Ramos (cell line): ENCODE measurements around the gene BCO1.

Experiments
- in situ Hi-C: fragments of 300-500 bp; cut with MboI; formaldehyde crosslinking; loops from one replicate; pipeline ENCODE4 v1.14.3; 2022; ENCODE audit warnings: low sequenced_read_pairs; ENCODE audit not compliant: unreplicated experiment

The BCO1 gene

DNA sequence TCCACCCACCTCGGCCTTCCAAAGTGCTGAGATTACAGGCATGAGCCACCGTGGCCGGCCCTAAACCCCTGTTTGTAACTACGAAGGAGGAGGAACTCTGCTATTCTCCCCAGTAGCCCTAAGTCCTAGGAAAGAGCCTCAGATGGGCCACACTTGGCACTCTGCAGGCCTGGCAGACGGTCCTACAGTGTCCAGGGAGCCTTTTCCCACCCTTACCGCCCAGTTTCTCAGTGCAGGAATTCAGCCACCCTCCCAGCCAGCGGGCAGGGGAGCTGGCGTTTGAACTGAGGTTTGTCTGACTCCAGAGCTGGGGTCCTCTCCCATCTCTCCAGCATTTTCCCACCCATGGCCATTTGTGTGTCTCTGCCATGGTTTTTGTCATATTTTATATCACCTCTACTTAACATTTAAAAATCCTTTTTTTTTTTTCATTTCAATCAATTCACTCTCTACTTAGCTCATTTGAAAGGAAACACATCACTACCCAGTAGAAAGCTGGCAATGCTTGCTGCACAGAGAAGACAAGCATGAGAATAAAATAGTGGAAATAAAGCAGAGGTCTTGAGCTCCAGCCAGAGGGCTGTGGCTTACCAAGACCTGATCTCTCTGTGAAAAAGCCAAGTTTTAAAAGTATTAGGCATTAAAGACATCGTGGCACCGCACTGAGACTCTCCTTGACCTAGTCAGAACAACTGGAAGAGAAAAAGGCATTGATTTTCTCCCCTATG is 34.9 kb downstream of the BCO1 start:
- in situ Hi-C loops: no loop called here

DNA sequence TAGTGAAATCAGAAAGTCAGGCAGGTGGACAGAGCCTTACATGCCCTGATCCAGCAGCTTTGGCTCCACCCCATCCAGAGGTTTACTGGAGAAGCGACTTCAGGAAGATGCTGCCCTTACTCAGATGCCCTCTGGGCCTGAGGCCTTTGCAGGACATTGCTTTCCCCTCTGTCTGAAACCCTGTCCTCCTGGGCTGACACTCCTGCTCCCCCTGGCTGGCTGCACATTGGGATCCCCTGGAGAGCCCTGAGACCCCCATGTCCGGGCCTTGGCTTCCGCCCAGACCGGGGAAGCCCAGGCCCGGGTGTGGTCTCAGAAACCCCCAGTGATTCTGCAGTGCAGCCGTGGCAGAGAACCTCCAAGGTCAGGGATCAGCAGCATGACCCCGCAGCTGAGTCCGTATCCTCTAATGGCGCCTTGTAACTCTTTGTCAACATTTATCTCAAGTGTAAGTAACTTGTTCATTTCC is 36.6 kb downstream of the BCO1 start:
- in situ Hi-C loops: no loop called here

DNA sequence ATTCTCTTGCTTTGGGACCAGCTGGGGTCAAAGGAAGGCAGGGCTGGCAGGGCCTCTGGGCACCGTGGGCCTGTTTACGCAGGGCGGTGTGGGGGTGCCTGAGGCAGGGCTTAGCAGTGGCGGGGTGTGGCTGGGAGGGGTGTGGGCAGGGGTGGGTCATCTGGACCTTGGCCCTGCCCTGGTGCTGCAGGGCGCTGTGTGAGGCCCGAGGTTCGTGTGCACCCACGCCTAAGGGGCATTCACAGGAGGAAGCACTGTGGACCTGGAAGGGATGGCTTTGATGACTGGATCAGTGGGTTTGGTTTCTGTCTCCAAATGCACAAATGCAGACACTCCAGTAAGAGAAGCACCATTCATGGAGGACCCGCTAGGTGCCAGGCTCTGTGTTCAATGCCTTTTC is 37.3 kb downstream of the BCO1 start:
- in situ Hi-C loops: no loop called here

DNA sequence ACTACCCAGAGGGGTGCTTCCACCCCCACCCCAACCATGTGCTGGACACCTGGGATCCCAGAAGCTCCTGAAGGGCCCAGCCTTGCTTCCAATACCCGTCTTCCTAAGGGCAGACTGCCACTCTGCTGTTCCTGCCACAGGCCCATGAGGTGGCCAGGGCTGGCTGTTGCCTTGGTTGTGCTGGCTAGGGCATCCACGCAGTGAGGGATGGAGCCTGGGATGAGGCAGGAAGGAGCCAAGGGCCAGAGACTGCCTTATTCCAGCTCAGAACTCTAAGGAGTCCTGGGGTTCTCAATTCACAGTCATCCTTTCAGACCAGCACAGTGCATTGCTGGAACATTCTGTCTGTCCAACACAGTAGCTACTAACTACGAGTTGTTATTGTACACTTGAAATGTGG is 37.8 kb downstream of the BCO1 start:
- in situ Hi-C loops: no loop called here

DNA sequence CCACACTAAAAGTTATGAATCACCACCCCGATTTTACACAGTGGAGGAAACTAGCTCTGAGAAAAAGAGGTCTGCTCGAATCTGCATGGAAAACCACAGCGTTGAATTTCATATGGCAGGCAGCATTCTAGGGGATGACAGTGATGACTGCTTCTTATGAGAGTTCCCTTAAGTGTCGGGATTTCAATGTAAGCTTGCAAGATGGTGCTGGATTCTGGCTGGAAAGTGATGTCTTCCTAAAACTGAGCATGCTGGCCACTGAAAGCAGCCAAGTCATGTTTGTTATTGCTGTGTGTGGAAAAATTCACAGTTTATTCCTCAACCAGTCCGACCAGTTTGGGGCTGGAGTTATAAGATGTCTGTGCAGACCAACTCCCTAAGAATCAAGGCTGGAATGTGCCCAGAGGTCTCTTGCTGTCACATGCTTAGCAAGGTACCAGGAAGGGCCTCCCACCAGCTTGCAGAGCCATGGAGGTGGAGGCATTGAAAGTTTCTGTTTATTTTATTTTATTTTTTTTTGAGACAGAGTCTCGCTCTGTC is 39.1 kb downstream of the BCO1 start:
- in situ Hi-C loops: no loop called here

DNA sequence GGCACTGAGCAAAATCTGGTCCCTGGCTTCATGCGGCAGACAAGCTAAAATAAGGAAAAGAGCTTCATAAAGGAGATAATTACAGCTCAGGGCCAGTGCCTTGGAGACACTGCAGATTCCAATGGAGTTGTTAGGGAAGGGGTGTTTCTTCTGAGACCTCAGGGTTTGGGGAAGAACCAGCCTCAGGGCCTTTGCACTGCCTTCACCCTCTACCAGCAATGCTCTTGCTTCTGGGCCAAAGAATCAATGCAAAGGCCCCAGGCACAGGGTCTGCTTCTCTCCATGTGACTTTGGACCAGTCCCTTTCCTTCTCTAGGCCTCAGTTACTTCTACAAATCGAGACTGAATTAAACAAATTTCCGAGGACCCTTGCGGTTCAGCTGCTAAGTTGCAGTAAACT is 40.0 kb downstream of the BCO1 start:
- in situ Hi-C loops: no loop called here

DNA sequence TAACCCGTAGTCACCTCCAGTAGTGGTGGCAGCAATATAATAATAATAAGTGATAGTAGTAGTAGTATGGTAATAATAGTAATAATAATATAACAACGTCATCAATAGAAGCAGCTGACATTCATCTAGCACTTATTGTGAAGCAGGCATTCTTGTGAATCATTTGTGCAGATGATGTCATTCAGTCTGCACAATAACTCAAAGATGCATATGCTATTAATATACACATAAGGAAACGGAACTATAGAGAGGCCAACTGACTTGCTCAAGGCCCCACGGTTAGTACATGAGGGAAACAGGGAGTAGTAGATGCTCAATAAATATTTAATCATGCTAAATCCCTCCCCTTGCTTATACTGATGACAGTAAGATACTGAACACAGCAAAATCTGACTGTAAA is 40.9 kb downstream of the BCO1 start:
- in situ Hi-C loops: no loop called here

DNA sequence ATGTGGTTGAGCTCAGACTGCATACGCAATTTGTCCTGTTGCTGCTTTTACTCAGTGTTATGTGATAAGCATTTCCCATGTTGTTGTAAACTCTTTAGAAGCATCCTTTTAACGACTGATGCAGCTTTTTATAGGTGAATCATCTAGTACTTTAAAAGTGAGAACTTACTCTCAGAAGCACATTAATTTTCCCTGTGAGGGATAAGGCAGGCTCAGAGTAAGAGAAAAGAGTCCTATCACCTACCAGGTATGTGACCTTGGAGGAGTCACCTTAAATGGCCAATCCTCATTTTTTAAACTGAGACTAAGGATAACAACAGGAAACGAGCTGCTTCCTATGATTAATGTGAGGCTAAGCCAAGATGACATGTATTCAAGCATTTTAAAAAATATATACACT is 41.9 kb downstream of the BCO1 start:
- in situ Hi-C loops: no loop called here

DNA sequence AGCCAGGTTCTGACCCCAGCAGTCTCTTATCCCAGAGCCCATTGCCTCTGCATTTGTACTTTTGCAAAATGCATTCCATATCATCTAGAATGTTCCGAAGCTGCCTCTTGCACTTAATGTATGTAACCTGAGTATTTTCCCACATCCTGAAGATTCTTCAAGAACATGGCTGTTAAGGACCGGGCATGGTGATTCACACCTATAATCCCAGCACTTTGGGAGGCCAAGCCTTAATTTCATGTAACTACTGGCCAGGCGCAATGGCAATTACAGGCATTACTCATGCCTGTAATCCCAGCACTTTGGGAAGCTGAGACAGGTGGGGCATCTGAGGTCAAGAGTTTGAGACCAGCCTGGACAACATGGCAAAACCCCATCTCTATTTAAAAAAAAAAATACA is 44.6 kb downstream of the BCO1 start:
- in situ Hi-C loops: no loop called here

DNA sequence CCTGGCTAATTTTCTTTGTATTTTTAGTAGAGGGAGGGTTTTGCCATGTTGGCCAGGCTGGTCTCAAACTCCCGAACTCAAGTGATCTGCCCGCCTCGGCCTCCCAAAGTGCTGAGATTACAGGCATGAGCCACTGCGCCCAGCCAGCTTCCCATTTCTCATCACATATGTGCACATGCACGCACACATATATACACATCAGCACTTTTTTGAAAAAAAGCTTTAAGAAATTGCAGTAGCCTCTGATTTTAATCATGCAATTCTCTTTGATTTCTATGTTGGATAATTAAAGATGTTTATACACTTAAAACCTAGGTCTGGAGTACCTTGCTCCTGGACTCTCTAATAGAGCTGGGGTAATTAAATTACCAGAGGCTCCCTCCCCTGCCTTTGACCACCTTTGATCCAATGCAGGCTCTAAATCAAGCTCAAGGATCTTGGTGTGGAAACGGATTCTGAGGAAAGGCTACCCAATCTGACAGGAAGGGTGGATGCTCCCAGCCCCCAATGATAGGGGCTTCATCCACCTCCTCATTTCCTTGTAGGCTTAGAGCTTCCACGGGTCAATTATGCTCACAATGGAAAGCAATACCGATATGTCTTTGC is 46.6 kb downstream of the BCO1 start:
- in situ Hi-C loops: no loop called here

DNA sequence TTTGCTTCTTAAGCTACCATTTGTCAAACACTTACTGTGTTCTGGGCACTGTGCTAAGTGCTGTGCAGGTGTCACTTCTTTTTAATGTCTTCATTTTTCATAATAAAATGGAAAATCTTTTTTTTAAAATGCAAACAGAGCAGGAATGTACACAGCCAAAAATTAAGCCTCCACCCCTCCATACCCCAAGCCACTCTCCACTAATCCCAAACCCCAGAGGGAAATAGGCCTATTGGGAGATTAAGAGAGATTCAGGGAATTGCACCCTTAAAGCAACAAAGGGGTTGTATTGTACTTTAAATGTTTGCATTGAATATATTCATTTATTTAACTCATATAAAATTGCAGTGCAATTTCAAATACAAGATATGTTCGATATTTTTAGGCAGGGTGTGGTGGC is 47.7 kb downstream of the BCO1 start:
- in situ Hi-C loops: no loop called here

DNA sequence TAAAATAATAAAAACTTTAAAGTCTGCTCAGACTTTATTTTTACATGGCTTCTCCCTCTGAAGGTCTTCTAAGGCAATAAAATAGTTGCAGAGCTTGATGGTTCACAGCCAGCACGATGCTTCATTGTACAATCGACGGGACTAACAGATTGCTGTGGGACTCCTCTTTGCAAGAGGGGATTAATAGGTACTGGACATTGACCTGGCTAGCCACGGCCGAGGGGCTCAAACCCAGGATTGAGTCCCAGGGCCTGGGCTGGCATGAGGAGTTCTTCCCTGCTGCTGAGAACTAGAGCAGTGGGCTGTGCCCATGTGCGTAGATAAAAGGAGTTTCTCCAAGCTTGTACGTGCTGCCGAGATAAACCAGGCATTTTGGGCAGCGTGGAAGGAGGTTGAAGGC is 52.6 kb downstream of the BCO1 start:
- in situ Hi-C loops: no loop called here

DNA sequence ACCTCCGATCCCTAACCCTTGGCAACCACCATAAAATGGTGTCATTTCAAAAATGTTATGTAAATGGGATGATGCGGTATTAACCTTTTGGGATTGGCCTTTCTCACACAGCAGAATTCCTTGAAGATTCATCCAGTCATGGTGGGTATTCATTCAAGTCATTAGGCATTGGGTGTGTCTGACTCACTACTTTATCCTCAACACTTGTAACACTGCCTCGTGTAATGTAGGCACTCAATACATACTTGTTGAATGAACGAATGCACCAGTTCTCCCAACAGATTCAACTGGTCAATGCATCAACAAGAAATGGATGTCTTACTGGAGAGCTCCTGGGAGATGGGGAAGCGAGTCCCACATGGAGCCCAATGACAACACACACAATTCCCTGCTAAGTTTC is 54.4 kb downstream of the BCO1 start:
- in situ Hi-C loops: no loop called here

DNA sequence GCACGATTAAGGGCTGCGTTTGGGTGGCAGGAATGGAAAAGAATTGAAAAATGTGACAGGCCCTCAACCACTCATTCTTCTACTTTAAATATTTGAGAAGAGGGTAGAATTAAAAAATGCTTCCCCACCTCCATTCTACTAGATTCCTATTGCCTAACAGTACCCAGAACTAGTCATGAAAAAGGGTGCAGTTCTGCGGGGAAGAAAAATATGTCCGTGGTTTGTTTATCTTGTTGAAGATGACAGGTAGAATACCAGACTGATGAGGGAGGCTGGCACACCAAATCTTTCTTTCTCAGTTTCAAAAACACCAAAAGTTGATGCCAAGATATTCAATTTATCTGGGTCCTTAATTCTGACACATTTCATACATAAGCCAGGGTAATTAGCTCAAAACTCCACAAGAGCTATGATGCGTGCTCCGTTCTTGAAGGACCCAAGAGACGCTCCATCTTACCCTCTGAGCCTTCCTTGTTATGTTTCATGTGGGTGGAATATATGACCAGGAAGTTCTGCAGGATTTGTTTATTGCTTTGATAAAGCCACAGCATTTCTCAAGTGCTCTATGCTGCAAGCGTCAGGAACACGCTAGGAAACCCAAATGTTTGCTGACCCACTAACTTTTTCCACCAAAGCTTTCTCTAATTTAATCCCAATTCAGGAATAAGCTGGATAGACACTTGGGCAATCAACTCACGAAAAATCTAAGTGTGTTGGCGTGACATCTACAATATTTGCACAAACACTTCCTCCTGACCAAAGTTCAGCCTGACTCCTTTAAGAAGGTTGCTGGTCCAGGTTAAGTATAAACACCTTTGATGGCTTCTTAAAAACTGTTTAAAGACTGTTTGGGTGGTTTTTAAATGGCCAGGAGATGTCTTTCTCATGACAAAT is 55.7 kb downstream of the BCO1 start:
- in situ Hi-C loops: no loop called here

DNA sequence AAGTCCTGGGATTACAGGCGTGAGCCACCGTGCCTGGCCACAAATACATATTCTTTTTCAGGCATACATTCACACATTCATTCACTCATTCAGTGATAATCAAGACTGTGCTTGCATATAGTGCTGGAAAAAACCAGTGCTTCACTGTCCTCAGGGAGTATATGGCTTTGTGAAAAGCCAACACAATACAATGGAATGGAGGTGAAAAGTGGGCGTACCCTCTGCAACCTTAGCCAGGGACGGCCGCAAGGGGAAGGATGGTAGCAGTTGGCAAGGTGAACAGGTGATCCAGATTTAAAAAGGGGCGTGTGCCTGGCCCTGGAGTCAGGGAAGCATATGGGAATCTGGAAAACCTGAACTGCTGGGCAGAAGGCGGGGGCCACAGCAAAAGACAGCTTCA is 58.1 kb downstream of the BCO1 start:
- in situ Hi-C loops: no loop called here

DNA sequence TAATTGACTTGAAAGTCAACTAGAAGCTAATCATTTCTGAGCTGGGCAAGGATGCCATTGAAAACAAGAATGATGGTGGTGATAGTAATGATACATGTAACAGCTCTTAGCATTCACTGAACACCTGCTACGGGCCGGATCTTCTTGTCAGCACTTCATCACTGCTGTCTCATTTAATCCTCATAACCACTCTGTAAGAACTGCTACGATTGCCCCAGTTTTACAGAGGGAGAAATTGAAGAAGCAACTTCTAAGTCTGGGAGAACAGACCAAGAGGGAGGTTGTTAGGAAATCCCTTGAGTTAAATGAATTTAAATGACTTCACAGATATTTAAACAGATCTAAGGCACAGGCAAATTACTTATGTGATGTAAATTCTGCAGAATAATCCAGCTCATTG is 69.3 kb downstream of the BCO1 start:
- in situ Hi-C loops: no loop called here

DNA sequence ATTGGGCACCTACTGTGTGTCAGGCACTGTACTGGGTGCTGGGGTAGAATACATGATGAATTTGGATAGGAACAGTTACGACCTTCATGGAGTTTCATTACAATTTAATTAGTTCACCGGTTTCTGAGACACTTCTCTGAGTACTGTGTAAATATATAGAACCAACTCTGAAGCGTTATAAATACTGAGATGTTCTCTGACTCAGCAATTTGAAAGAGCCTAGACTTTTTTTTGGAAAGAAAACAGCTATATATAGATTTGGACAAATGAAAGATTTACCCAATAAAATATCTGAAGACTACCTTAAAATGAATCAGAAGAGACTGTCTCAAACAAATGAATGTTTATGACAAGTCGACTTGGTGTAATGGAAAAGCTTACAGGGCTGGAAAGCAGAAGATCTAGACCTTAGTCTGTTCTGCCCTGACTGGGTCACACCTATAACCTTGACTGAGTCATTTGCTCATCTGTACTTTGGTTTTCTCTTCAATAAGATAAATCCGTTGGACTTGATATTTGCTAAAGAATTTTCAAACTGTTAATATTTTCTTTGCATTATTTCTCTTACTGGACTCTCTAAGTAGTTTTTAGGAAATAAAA is 71.7 kb downstream of the BCO1 start:
- in situ Hi-C loops: no loop called here

DNA sequence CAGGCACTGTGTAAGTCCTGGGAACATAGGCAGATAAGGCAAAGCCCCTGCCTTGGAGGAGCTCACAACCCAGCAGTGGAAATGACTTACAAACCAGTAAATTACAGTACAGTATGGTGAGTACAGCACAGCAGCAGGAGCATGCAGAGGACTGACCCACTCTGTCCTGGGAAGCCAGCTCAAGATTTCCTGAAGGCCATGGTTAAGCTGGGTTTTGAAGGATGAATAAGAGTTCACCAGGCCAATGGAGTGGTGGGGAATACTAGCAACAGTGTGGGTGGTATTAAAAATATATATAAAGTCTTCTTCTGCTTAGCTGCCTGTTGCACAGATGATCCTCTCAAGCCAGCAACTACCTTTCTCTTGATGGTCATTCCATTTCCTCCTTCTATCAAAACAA is 73.3 kb downstream of the BCO1 start:
- in situ Hi-C loops: no loop called here

DNA sequence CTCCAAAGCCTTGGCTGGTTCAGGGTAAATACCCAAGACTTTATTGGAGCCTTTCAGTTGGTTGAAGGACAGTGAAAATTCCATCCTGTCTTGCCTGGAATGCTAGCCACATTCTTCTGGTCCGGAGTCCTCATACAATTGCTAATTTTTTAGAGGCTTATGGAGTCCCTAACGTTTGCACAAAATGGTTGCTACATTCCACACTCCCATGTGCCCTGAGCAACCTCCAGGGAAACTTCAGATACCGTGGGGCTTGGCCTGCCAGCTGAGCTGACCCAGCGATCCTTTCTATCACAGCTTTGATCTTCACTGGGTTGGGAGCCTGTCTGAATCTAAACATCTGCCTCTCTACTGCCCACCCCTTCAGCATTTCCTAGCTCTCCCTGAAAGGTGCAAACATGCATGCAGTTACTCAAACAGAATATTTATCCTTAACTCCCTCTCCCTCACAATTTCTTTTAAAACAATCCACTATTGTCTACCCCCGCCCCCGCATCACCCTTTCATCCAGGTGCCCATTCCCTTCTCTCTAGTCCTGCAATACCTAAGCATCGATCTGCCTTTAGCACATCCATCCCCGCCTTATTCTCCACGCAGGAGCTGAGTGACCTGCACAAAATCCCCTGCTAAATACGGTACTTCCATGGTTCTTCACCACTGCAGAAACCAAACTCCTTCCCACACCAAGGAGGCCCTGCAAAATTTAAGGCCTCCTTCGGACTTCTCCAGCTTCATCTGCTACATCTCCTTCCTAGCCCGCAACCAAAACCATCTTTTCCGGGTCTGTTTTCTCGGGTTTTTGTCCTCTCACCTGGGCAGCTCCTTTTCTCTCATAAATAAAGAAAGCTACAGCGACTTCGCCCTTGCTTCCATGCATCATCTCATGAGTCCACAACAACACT is 75.5 kb downstream of the BCO1 start:
- in situ Hi-C loops: no loop called here
